GM21723 (cell line): Measurements from ENCODE around the gene SVEP1.
"Not testable (repeated sequence)": the region's sequence is repeated elsewhere in the genome, so short reads cannot be mapped to it uniquely, and the experiment has no call there.

Experiments
- ATAC-seq: cut with Tn5 transposase; IDR thresholded peaks from one replicate; pipeline ENCODE4 v1.9.1; 2021; ENCODE audit warnings: mild to moderate bottlenecking, moderate library complexity; ENCODE audit not compliant: unreplicated experiment

SVEP1 gene

GRCh38 chr9:110451726-110452125 is 127.8 kb downstream of the SVEP1 start:
- no peak for ATAC-seq

DNA sequence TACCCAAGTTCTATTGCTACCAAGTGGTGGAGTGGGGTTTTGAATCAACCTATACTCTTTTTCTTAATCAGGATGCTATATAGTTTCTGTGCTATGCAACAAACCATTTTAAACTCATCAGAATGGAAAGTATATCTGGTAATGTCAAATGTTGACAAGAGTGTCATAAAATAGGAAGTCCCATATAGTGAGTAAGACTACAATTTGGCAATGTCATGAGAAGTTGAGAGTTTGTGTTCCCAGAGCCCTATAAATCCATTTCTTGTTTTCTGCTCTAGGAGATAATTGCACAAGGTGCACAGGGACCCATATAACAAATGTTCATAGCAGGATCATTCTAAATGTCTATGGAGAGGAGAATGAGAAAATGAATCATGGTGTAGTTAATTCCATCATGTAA is 132.1 kb downstream of the SVEP1 start:
- ATAC-seq = no peak

GRCh38 chr9:110446171-110446570 is 133.4 kb downstream of the SVEP1 start:
- ATAC-seq = no peak

DNA sequence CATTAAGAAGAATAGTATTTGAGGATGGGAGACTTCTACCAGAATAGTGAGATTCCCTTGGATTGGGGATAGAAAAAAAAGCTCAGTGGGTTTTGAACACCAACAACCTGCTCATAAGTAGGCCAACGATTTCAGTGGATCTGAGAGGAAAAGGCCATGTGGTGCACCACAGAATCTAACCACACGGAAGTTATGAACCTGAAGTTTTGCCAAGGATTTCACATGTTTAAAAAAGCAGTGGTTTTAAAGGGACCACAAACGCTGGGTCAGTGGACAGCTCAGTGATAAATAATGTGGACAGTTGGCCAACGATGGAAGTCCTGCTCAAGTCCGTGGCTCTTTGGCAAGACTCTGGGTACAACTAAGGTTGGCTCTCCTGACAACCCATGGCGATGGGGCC is 134.6 kb downstream of the SVEP1 start:
- no peak for ATAC-seq

DNA sequence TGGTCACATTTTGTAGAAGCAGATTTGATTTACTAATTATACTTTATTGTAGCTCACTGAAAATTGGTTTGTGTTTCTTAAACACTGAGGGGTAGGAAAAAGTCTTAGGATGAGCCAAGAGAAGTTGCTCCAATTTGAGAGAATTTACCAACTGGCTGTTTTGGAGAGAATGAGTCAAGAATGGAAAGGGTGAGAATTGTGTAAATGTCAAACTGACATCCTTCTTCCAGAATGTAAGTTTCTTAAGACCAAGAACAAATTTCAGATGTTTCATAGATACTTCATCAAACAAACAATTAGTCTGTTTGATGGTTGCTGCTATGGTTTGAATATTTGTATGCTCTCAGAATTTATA is 135.7 kb downstream of the SVEP1 start:
- no peak for ATAC-seq

DNA sequence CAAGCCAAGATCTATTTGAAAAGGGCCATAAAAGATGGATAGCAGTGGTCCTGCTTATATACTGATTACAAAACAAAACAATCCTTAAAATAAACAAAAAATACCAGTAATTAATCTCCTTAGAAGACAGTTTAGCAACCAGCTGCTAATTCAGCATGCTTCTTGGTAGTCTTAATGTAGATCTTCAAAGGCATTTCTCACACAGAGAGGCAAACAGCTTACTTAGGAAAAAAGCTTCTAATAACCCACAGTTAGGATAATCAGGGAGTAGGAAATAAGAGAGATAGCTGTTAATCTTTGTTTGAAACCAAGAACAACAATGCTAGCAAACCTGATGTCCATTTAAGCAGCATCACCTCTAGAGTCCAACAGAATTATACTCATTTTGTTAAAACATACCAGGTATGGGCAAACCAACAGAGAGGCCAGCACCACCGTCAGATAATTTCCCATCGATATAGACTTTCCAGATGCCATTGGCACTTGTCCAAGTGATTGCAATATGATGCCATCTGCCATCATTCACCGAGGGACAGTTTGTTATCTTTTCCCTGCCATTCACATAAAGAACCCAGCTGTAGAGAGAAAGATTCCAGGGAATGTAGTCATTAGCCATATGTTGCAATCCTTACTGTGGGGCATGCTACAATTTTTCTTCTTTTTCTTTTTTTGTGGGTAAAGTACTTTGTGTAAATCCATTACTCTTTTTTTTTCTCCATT is 136.2 kb downstream of the SVEP1 start:
- no peak for ATAC-seq

DNA sequence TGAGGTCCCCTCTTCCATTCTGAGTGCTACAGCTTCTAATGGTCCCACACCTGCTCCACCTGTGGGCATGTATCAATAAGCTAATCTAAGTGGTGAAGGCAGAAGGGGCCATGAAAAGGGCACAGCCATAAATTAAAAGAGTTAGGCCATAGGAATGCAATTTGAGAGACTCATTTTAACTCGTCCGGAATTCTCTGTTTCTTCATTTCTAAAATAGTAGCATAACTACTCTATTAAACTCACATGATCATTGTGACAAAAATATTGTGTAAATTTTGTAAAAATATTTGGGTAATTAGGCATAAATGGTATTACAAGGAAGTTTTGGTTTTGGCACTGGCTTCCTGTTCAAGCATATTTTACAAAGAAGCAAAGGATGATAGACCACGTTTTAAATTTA is 138.7 kb downstream of the SVEP1 start:
- ATAC-seq = no peak

DNA sequence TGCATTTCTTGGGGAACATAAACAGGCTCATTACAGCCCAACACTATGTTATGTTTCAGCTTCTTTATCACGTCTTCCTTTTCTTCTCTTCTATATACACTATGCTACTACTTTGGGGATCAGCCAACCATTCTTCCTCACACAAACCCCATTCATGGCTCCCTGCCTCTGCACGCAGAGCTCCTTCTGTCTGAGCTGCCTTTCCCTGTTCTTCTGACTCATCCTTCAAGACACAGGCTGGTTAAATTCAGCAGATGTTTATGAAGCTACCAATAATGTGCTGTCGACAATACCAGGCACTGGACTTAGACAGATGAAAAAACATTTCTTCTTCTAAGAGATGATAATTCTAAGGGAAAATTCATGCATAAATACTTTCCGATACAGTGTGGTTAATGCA is 139.4 kb downstream of the SVEP1 start:
- ATAC-seq = no peak

GRCh38 chr9:110432253-110432652 is 147.3 kb downstream of the SVEP1 start:
- no peak for ATAC-seq

GRCh38 chr9:110429453-110429852 is 150.1 kb downstream of the SVEP1 start:
- no peak for ATAC-seq

DNA sequence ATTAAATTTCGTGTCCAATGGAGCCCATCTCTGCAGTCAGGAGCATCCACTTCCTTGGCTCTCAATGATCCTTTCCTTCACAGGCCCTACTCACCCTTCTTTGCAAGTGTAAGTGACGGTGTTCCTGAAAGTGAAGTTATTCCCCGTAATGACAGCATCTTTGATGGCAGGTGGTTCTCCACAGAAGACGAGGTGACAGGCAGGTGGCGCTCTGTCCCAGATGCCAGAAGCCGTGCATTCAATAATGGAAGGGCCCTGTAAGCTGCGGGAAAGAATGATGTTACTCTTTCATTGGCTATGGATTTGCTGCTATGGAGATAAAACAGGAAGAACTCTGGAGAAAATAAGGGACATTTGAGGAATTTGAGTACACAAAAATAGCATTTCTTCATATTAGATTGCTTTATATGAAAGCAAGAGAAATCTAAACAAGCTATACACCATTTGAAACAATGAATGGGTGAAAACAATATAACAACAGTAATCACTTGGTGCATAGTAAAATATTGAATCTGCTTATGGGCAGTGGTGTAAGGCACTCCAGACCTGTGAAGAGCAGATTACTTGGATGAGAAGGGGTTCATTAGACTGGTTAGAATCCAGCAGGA is 151.9 kb downstream of the SVEP1 start:
- peak; percentile 71 for ATAC-seq

DNA sequence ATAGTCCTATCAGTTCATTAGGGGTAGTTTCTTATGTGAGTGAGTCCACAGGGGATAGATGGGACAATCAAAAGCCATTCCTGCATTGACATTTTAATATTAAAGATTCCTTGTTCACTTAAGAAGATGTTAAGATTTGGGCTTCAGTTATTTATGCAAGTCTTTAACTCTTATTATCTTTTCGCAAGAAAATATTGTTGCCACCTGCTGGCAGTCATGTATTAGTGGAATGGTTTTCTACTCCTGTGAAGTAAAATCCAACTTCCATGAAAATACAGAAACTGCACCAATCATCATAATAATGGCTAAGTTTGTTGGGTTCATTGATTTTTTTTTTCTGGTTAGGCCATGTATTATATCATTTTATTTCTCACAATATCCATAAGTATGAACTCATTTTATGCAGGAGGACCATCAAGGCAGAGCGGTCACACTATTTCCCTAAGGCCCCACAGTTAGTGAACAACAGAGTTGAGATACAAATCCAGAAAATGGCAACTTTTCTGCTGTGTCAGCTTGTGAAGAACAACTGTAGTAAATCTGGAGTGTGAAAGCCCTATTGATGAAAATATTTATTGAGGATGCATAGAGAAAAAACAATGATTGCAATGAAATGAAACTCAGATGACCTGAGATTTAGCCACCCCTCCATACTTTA is 153.4 kb downstream of the SVEP1 start:
- ATAC-seq = no peak

- no peak for ATAC-seq
These were observed 165.1 kb downstream of the SVEP1 start for GRCh38 chr9:110414471-110414870.

DNA sequence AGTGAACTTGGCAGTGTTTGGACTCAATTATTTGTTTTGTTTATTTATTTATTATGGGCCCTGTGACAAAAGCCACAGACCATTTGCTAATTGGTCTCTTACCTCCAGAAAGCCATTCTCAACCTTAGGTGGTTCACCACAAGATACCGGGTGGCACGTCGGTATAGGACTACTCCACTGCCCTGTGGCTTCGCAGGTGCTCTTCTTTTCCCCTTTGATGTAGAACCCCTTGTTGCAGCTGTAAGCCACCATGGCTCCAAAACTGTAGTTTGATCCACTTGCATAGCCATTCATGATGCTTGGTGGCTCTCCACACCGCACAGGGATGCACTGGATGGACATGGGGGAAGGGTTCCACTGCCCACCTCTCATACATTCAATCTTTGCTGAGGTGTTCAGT is 168.6 kb downstream of the SVEP1 start:
- ATAC-seq = no peak

DNA sequence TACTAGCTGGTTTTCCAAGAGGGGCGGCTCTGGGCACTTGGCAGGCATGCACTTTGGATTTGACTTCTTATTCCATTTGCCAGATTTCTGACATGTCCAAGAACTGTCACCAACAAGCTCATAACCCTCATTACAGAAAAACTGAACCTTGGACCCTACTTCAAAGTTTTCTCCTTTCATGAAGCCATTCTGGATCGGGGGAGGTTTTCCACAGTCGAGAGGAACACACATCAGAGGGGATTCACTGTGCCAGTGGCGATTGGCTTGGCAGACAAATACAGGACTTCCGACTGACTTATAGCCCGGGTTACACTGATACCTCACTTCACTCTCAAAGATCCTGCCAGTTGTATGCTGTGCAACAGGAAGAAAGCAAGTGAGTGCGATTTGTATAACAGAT is 170.9 kb downstream of the SVEP1 start:
- ATAC-seq = no peak

- no peak for ATAC-seq
These were observed 173.6 kb downstream of the SVEP1 start for GRCh38 chr9:110405858-110406443.

- ATAC-seq = no peak
These were observed 175.1 kb downstream of the SVEP1 start for GRCh38 chr9:110404473-110404872.

GRCh38 chr9:110399983-110400382 is 179.6 kb downstream of the SVEP1 start:
- ATAC-seq = no peak

GRCh38 chr9:110398992-110399391 is 180.5 kb downstream of the SVEP1 start:
- not testable (repeated sequence) for ATAC-seq

- ATAC-seq = no peak
These were observed 187.6 kb downstream of the SVEP1 start for GRCh38 chr9:110391826-110392485.

GRCh38 chr9:110389148-110389750 is 190.3 kb downstream of the SVEP1 start:
- no peak for ATAC-seq
